Mucosa of rectum (tissue), 2 donors: ENCODE measurements around the gene HPCAL1.

Experiments
- H3K27ac ChIP-seq, 2 donors: one replicate each; pipeline ENCODE4 v1.7.0; 2013; ENCODE audit warnings: inconsistent platforms in 2 of 2, low read depth in 2 of 2, low read length in 2 of 2
- H3K27me3 ChIP-seq, 2 donors: one replicate each; pipeline ENCODE4 v1.7.0; 2013; ENCODE audit warnings: low read length in 2 of 2; ENCODE audit not compliant: control insufficient read depth in 2 of 2, insufficient read depth in 2 of 2
- H3K36me3 ChIP-seq, 2 donors: one replicate each; pipeline ENCODE4 v1.7.0; 2013; ENCODE audit warnings: low read length in 2 of 2; ENCODE audit not compliant: control insufficient read depth in 2 of 2, insufficient read depth in 2 of 2
- H3K4me1 ChIP-seq, 2 donors: one replicate each; pipeline ENCODE4 v1.7.0; 2013; ENCODE audit warnings: low read length in 2 of 2, mild to moderate bottlenecking in 1 of 2; ENCODE audit not compliant: control insufficient read depth in 2 of 2, insufficient read depth in 2 of 2
- H3K4me3 ChIP-seq, 2 donors: one replicate each; pipeline ENCODE4 v1.7.0; 2013; ENCODE audit warnings: low read length in 2 of 2
- H3K9ac ChIP-seq, 2 donors: one replicate each; pipeline ENCODE4 v1.7.0; 2013; ENCODE audit warnings: low read length in 2 of 2, low read depth in 1 of 2, mild to moderate bottlenecking in 1 of 2
- H3K9me3 ChIP-seq, 2 donors: one replicate each; pipeline ENCODE4 v1.7.0; 2013; ENCODE audit warnings: low read length in 2 of 2; ENCODE audit not compliant: control insufficient read depth in 2 of 2
- donor health status: healthy.
- donor health status: Normal muscosa, but diverticular disease.

Gene HPCAL1

DNA sequence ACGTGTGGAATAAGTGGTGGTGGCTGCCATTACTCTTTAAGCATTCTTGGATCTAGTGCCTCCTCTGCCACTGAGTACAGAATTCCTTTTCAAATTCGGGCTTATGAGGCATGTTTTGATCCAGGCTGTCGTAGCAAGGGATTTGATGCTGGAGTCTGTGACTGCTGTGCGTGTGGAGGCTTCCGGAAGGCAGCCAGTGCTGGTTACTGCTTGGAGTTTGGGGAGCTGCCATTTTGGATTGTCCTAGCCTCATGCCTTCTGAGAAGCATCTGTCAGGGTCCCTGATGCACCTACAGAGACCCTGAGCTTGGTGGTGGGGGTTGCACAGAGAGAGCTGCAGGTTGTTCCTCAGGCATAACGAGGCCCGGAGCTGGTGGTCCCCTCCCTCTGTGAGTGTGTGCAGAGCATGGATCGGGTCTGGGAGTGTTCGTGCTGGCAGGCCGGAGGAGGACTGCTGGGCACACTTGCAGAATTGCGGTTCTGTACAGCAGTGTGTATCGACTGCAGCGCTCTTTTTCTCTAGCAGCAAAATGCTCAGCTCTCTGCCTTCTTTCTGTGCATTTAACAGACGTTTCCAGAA is 7.7 kb downstream of the HPCAL1 start:
- no peak overlapping the region for H3K27ac ChIP-seq
- no peaks in the 10 kb centered on the region for H3K27me3 ChIP-seq
- peaks cover 7 to 11% of the 10 kb centered on the region in 2 donors for H3K36me3 ChIP-seq
- no peaks in the 10 kb centered on the region for H3K9me3 ChIP-seq
- H3K4me1 ChIP-seq, result peaks cover 5 to 6% of the 10 kb centered on the region in 2 donors
- H3K9ac ChIP-seq, result no peak overlapping the region
- no peak overlapping the region for H3K4me3 ChIP-seq

DNA sequence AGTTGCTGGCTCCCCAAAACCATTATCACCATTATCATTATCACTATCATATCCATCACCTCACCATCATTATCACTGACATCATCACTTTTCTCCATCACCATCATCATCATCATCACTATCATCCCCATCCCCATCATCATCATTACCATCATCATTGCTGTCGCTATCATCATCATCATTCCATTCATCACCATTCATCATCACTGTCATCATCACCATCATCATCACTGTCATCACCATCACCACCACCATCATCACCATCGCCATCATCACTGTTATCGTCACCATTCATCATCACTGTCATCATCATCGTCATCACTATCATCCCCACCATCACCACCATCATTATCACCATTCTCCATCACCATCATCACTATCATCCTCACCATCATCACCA is 9.0 kb downstream of the HPCAL1 start:
- H3K36me3 ChIP-seq, result peaks cover 7 to 11% of the 10 kb centered on the region in 2 donors
- H3K9ac ChIP-seq, result no peak overlapping the region
- H3K9me3 ChIP-seq, result no peaks in the 10 kb centered on the region

DNA sequence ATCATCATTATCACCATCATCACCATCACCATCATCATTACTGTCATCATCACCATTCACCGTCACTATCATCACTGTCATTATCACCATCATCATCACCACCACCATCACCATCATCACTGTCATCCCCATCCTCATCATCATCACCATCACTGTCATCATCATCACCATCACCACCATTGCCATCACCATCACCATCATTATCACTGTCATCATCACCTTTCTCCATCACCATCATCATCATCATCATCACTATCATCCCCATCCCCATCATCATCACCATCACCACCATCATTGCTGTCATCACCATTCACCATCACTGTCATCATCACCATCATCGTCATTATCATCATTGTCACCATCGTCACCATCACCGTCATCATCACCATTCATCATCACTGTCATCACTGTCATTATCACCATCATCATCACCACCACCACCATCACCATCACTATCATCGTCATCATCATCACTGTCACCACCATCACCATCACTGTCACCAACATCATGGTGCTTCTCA is 9.8 kb downstream of the HPCAL1 start:
- Histone ChIP-seq H3K4me1 (no peaks in the 10 kb centered on the region), H3K27me3 (no peaks in the 10 kb centered on the region), H3K36me3 (peaks cover 7 to 11% of the 10 kb centered on the region in 2 donors), H3K27ac (no peak overlapping the region), H3K9ac (no peak overlapping the region), H3K9me3 (no peaks in the 10 kb centered on the region), H3K4me3 (no peak overlapping the region)

More for the DNA sequence above, 9.0 kb downstream of the HPCAL1 start:
- H3K4me1 ChIP-seq, result peaks cover 0 to 4% of the 10 kb centered on the region in 2 donors
- H3K27ac ChIP-seq, result no peak overlapping the region
- H3K4me3 ChIP-seq, result no peak overlapping the region
- no peaks in the 10 kb centered on the region for H3K27me3 ChIP-seq

DNA sequence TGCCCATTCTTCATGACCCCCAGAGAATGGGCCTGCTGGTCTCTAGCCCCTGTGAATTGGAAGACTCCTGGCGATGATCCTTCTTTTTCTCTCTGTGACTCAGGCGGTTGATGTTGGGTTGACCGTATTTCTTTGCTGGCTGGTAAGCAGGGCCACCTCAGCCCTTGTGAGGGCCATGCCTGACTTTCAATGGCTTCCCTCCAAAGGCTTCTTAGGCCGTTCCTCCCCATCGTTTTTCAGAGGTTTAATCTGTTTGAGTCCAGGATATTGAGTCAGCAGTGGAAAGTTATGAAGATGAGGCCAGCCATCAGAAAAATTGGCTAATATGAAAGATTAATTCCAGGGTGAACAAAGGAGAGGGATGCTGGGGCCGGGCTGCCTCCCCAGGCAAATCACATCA is 13.6 kb downstream of the HPCAL1 start:
- Histone ChIP-seq H3K4me1 (no peaks in the 10 kb centered on the region), H3K36me3 (peaks cover 7 to 11% of the 10 kb centered on the region in 2 donors), H3K27ac (no peak overlapping the region), H3K9ac (no peak overlapping the region), H3K4me3 (no peak overlapping the region), H3K27me3 (no peaks in the 10 kb centered on the region), H3K9me3 (no peaks in the 10 kb centered on the region)

DNA sequence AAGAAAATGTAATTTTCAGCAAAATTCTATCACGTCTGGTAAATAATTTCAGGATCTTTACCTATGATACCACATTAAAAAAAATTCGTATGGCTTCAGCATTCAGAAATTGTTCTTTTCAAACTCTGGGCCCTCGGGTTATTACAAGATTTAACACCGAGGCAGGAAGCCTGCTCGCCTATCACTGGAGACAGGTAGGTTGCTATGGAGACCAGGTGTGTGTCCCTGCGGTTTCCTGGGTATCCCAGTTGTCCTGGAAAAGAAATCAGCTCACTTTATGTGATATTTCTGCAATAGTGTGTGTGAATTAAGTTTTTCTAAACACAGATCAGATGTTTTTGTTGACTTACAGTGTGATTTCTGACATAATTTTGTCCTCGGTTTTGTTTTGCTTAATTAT is 14.2 kb downstream of the HPCAL1 start:
- H3K9ac ChIP-seq, result no peak overlapping the region
- H3K9me3 ChIP-seq, result no peaks in the 10 kb centered on the region
- H3K4me1 ChIP-seq, result no peaks in the 10 kb centered on the region
- no peak overlapping the region for H3K4me3 ChIP-seq
- H3K36me3 ChIP-seq, result peaks cover 4 to 9% of the 10 kb centered on the region in 2 donors
- H3K27me3 ChIP-seq, result no peaks in the 10 kb centered on the region
- H3K27ac ChIP-seq, result no peak overlapping the region

DNA sequence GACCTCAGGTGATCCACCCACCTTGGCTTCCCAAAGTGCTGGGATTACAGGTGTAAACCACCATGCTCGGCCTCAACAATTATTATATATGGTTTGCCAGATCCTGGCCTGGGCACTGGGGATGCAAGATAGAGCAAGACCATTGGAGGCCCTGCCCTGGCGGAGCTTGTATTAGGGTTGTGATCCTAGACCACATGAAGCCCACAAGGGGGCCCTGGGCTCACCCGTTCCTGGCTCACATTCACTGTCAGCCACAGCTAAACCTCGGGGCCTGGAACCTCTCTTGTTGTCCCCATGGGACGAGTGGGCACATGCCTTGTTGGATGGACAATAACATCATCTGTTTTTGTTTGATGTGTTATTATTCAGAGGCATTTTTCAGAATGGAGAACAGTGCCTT is 14.9 kb downstream of the HPCAL1 start:
- no peaks in the 10 kb centered on the region for H3K27me3 ChIP-seq
- peaks cover under 1 to 1% of the 10 kb centered on the region in 2 donors for H3K36me3 ChIP-seq
- no peaks in the 10 kb centered on the region for H3K9me3 ChIP-seq
- H3K4me1 ChIP-seq, result no peaks in the 10 kb centered on the region
- no peak overlapping the region for H3K9ac ChIP-seq
- no peak overlapping the region for H3K4me3 ChIP-seq
- H3K27ac ChIP-seq, result no peak overlapping the region

DNA sequence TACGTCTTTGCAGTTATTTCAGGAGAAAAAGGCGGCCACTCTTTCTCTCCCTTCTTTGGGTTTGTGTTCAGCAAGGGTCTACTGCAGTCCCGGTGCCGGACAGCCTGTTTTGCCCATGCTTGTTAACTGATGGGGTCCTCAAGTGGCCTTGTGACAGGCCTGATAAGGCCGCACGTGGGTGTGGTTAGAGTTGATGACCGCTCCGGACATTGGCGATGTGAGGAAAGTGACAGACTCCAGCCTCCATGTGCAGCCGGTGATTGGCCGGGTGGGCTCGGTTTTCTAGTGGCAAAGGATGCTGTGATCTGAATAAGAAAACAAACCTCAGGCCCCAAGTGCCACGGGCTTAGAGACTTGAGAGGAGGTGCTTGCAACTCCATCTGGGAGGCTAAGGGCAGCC is 15.6 kb downstream of the HPCAL1 start:
- no peak overlapping the region for H3K4me3 ChIP-seq
- H3K9ac ChIP-seq, result no peak overlapping the region
- H3K9me3 ChIP-seq, result no peaks in the 10 kb centered on the region
- peaks cover 0 to under 1% of the 10 kb centered on the region in 2 donors for H3K4me1 ChIP-seq
- H3K36me3 ChIP-seq, result peaks cover 0 to 5% of the 10 kb centered on the region in 2 donors
- H3K27ac ChIP-seq, result no peak overlapping the region
- no peaks in the 10 kb centered on the region for H3K27me3 ChIP-seq

DNA sequence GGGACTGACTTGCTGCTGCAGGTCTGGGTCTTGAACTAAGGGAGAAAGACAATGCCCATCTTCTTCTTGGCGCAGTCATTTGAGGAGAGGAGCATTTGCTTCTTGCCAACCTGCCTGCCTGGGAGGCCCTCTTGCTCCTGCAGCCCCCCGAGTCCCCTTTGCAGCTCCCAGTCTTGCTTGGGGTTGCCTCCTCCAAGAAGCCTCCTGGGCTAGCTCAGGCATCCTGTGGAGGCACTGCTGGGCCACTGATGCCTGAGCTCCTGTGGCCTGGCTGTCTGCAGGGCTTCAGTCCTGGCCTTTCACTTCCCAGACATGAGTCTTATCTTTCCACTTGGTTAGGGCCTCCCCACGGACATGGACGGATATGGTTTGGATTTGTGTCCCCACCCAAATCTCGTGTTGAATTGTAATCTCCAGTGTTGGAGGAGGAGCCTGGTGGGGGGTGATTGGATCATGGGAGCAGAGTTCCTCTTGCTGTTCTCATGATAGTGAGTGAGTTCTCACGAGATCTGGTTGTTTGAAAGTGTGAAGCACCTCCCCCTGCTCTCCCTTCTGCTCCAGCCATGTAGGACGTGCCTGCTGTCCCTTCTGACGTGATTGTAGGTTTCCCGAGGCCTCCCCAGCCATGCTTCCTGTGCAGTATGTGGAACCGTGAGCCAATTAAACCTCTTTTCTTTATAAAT is 17.3 kb downstream of the HPCAL1 start:
- Histone ChIP-seq H3K4me1 (peaks cover 0 to 4% of the 10 kb centered on the region in 2 donors), H3K4me3 (no peak overlapping the region), H3K27ac (no peak overlapping the region), H3K27me3 (no peaks in the 10 kb centered on the region), H3K9ac (no peak overlapping the region), H3K36me3 (peaks cover 0 to 5% of the 10 kb centered on the region in 2 donors), H3K9me3 (no peaks in the 10 kb centered on the region)

DNA sequence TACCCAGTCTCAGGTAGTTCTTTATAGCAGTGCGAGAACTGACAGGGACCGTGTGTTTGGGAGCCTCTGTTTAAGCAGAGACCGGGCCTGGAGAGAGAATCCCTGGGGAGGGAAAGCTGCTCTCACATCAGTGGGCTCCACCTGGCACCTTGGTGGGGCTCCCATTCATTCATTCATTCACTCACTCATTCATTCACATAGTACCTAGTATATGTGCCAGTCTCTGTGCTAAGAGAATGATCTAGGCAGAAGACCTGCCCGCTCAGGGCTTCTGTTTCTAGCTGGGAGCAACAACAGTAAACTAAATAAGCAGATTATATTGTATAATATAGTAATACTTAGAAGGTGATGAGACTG is 17.8 kb downstream of the HPCAL1 start:
- Histone ChIP-seq H3K27ac (no peak overlapping the region), H3K4me1 (peaks cover 2 to 9% of the 10 kb centered on the region in 2 donors), H3K4me3 (no peak overlapping the region), H3K9ac (no peak overlapping the region), H3K36me3 (peaks cover 0 to 5% of the 10 kb centered on the region in 2 donors), H3K9me3 (no peaks in the 10 kb centered on the region), H3K27me3 (no peaks in the 10 kb centered on the region)

DNA sequence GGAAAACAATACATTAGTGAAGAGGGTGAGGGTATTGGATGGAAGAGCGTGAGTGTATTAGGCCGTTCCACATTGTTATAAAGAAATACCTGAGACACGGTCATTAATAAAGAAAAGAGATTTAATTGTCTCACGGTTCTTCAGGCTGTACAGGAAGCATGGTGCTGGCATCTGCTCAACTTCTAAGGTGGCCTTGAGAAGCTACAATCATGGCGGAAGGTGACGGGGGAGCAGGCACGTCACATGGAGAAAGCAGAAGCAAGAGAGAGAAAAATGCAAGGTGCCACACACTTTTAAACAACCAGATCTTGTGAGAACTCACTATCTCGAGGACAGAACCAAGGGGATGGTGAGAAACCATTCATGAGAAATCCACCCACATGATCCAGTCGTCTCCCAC is 18.2 kb downstream of the HPCAL1 start:
- Histone ChIP-seq H3K27ac (no peak overlapping the region), H3K36me3 (peaks cover 0 to 5% of the 10 kb centered on the region in 2 donors), H3K27me3 (no peaks in the 10 kb centered on the region), H3K4me1 (peaks cover 6 to 11% of the 10 kb centered on the region in 2 donors), H3K4me3 (no peak overlapping the region), H3K9ac (no peak overlapping the region), H3K9me3 (no peaks in the 10 kb centered on the region)
